Measurements from ENCODE around the gene SDSL. TPM values are rescaled to one million over a fixed set of nuclear protein-coding genes. Genes with fewer than 3 reads are reported as not detected.

Gene SDSL
- total RNA-seq, 1 donor from 2014 or later: 13.3 TPM

DNA sequence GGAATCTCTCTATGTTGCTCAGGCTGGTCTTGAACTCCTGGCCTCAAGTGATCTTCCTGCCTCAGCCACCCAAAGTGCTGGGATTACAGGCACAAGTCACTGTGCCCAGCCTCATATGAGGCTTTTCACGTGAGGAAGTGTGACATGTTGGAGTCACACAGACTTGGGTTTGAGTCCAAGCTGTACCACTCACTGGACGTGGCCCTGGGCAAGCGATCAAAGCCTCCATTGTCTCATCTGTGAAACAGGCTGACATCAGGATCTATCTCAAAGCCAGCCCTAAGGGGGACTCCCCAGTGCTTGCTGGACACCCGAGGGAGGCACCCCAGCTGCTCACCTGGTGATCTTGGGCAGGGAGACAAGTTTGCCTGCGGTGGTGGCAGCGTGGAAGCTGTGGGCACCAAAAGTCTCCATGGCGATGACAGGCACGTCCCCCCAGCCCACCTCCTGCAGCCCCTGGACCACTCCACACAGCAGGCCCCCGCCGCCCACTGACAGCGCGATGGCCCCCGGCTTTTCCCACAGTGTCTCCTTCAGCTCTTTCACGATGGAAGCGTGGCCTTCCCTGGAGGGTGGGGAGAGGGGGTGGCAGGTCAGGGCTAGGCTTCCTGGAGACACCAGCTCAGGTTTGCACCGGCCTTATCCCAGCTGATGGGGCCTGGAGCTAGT, 25.2 kb upstream of the SDSL start:
- intact Hi-C loops (cut with micrococcal nuclease): no loop called here
- H3K36me3 ChIP-seq: no peaks in the 10 kb centered on the region
- H3K4me1 ChIP-seq: no peaks in the 10 kb centered on the region
- TF ChIP-seq, protein P1, sequence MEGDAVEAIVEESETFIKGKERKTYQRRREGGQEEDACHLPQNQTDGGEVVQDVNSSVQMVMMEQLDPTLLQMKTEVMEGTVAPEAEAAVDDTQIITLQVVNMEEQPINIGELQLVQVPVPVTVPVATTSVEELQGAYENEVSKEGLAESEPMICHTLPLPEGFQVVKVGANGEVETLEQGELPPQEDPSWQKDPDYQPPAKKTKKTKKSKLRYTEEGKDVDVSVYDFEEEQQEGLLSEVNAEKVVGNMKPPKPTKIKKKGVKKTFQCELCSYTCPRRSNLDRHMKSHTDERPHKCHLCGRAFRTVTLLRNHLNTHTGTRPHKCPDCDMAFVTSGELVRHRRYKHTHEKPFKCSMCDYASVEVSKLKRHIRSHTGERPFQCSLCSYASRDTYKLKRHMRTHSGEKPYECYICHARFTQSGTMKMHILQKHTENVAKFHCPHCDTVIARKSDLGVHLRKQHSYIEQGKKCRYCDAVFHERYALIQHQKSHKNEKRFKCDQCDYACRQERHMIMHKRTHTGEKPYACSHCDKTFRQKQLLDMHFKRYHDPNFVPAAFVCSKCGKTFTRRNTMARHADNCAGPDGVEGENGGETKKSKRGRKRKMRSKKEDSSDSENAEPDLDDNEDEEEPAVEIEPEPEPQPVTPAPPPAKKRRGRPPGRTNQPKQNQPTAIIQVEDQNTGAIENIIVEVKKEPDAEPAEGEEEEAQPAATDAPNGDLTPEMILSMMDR (IDR thresholded peaks at IDR 0.05; ENCODE audit: borderline replicate concordance): no peak
- H3K27me3 ChIP-seq (ENCODE audit: low read depth): peaks cover 33% of the 10 kb centered on the region
- peaks cover 5% of the 10 kb centered on the region for H3K9me3 ChIP-seq (replicated peaks)
- DNase-seq: no peak
- H3K27ac ChIP-seq (replicated peaks): no peak overlapping the region
- H3K4me3 ChIP-seq: no peak overlapping the region

DNA sequence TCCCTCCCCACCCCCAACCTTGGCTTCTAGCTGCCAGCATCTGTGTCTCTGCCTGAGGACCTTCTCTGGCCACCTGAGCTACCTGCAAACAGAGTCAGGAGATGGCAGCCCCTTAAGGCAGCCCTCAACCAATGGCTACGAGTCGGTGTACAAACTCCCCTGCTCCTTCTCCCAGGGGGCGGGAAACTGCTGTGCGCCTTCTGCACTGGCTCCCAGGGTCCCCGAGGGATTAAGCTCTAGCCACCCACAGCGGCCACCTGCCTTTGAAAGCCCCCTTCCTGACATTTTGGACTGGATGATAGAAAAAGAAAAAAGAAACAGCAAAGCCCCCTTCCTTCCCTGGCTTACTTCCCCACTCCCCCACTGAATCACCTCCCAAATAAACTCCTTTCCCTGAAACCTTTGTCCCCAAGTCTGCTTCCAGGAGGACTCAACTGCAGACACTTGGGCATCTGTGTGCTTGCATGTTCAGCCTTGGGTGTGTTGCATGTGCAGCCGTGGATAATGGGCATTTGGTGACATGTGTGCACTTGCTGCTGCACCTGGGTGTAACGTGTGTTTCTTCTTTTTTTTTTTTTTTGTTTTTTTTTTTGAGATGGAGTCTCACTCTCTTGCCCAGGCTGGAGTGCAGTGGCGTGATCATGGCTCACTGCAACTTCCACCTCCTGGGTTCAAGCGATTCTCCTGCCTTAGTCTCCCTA, 24.5 kb upstream of the SDSL start:
- no peaks in the 10 kb centered on the region for H3K36me3 ChIP-seq
- peaks cover 5% of the 10 kb centered on the region for H3K9me3 ChIP-seq (replicated peaks)
- H3K4me1 ChIP-seq: no peaks in the 10 kb centered on the region
- peaks cover 37% of the 10 kb centered on the region for H3K27me3 ChIP-seq (ENCODE audit: low read depth)
- no peak overlapping the region for H3K4me3 ChIP-seq
- no peak for DNase-seq
- no peak overlapping the region for H3K27ac ChIP-seq (replicated peaks)
- TF ChIP-seq, protein P1 (IDR thresholded peaks at IDR 0.05; ENCODE audit: borderline replicate concordance): no peak
- intact Hi-C loops (cut with micrococcal nuclease): no loop called here

DNA sequence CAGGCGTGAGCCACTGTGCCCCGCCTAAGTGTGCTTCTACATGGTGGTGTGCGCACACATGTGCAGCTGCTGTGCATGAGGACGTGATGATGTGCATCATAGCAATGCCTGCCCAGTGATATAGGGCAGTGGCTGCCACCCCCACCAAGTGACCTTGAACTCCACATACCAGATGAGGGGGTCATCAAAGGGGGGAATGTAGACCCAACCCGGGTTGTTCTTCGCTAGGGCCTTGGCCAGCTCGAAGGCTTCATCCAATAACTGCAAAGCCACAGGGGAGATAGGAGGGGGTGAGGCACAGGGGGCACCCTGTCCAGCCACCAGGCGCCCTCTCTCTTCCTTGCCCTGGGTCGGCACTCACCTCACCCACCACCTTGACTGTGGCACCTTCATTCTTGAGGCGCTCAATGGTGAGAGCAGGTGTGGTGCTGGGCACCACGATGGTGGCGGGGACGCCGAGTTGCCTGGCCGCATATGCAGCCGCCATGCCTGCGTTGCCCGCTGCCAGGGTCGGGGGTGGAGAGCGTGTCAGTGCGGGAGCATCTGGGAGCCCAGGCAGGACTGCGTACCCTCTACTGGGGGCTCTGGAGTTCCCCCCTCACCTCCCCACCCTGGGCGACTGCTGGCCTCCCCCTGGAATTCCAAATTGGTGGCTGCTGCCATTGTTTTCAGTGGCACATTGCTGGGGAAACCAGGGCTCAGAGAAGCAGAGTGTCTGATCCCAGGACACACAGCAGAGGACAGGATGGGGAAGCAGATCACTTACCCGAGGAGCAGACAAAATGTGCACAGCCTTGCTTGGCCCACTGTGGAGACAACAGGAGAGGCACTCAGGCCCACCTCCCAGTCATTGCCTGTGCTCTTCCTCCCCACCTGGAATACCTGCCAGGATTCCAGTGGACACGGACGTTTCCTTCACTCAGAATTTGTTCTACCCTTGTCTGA, 23.6 kb upstream of the SDSL start:
- peaks cover 44% of the 10 kb centered on the region for H3K27me3 ChIP-seq (ENCODE audit: low read depth)
- H3K27ac ChIP-seq (replicated peaks): no peak overlapping the region
- peaks cover under 1% of the 10 kb centered on the region for H3K4me1 ChIP-seq
- no peak overlapping the region for H3K4me3 ChIP-seq
- H3K36me3 ChIP-seq: no peaks in the 10 kb centered on the region
- intact Hi-C loops (cut with micrococcal nuclease): no loop called here
- TF ChIP-seq, protein P1 (IDR thresholded peaks at IDR 0.05; ENCODE audit: borderline replicate concordance): no peak
- DNase-seq: no peak
- peaks cover 5% of the 10 kb centered on the region for H3K9me3 ChIP-seq (replicated peaks)

DNA sequence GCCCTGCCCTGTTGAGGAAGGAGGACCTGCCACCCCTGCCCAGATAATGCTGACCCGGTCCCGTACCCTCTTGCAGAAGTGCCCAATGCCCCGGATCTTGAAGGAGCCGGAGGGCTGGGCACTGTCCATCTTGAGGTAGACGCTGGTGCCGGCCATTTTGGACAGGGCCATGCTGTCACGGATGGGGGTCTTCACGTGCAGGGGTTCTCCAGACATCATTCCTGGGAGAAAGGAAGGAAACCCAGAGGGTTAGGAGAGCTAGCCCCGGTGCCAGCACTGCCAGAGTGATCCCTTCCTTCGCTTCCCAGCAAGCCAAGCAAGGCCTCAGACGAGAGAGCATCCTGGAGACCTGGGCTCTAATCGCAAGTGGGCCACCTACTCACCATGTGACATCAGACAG, 22.7 kb upstream of the SDSL start:
- TF ChIP-seq, protein P1 (IDR thresholded peaks at IDR 0.05; ENCODE audit: borderline replicate concordance): no peak
- H3K4me1 ChIP-seq: peaks cover 6% of the 10 kb centered on the region
- H3K4me3 ChIP-seq: no peak overlapping the region
- no peaks in the 10 kb centered on the region for H3K36me3 ChIP-seq
- H3K27ac ChIP-seq (replicated peaks): no peak overlapping the region
- H3K9me3 ChIP-seq (replicated peaks): peaks cover 5% of the 10 kb centered on the region
- peaks cover 44% of the 10 kb centered on the region for H3K27me3 ChIP-seq (ENCODE audit: low read depth)
- no peak for DNase-seq
- intact Hi-C loops (cut with micrococcal nuclease): no loop called here

DNA sequence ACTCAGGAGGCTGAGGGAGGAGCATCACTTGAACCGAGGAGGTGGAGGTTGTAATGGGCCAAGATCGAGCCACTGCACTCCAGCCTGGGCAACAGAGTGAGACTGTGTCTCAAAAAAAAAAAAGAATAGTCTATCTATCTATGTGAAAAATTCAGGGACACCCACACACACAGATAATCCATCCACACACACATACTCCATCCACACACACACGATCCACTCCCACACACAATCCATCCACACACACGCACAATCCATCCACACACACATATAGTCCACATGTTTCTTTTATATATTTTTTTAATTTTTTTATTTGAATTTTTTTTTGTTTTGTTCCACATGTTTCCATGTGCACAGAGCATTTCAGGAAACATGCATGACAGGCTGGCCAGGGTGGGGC, 21.8 kb upstream of the SDSL start:
- TF ChIP-seq, protein P1 (IDR thresholded peaks at IDR 0.05; ENCODE audit: borderline replicate concordance): no peak
- H3K27ac ChIP-seq (replicated peaks): no peak overlapping the region
- H3K9me3 ChIP-seq (replicated peaks): peaks cover 4% of the 10 kb centered on the region
- intact Hi-C loops (cut with micrococcal nuclease): no loop called here
- H3K4me3 ChIP-seq: no peak overlapping the region
- no peaks in the 10 kb centered on the region for H3K36me3 ChIP-seq
- H3K27me3 ChIP-seq (ENCODE audit: low read depth): peaks cover 44% of the 10 kb centered on the region
- DNase-seq: no peak
- peaks cover 6% of the 10 kb centered on the region for H3K4me1 ChIP-seq
